Nephron (organoid): ENCODE results near the gene FKBP10.
A peak's percentile ranks its signal among the peaks of the same experiment; 100 is the strongest.

Experiments
- H3K27ac Mint-ChIP-seq, 3 experiments: 2 replicates each; pipeline ENCODE4 v1.8.0; 2020; ENCODE audit warnings: mixed read lengths in 3 of 3, mild to moderate bottlenecking in 2 of 3, moderate library complexity in 1 of 3
- H3K27me3 Mint-ChIP-seq: 2 replicates; pipeline ENCODE4 v1.8.0; 2021; ENCODE audit warnings: low read depth, mild to moderate bottlenecking, moderate library complexity, mixed read lengths
- H3K36me3 Mint-ChIP-seq: 2 replicates; pipeline ENCODE4 v1.8.0; 2020; ENCODE audit warnings: low read depth, mixed read lengths
- H3K4me1 Mint-ChIP-seq: 2 replicates; pipeline ENCODE4 v1.8.0; 2020; ENCODE audit warnings: mixed read lengths
- H3K4me3 Mint-ChIP-seq, 3 experiments: 2 replicates each; pipeline ENCODE4 v1.8.0; 2020; ENCODE audit warnings: mild to moderate bottlenecking in 3 of 3, mixed read lengths in 3 of 3, moderate library complexity in 2 of 3
- H3K9me3 Mint-ChIP-seq: 2 replicates; pipeline ENCODE4 v1.8.0; 2020; ENCODE audit warnings: mixed read lengths
- TF ChIP-seq, protein P1 (sequence below), 3 experiments: fragments of 200-600 bp; sonication (generic); IDR thresholded peaks; one replicate each; pipeline ENCODE4 v1.5.0; 2021; ENCODE audit warnings: antibody characterized with exemption in 3 of 3; ENCODE audit not compliant: unreplicated experiment in 3 of 3

Gene FKBP10

DNA sequence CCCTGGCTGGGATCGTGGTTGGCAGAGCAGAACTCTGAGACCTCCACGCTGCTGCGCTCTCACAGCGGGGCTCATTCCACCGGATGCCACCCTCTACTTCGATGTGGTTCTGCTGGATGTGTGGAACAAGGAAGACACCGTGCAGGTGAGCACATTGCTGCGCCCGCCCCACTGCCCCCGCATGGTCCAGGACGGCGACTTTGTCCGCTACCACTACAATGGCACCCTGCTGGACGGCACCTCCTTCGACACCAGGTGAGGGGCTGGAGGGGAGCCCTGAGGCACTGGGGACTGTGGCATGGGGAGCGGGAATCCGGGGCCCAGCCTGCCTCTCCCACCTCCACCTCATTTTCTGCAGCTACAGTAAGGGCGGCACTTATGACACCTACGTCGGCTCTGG, 5.2 kb downstream of the FKBP10 start:
- peaks cover 12% of the 10 kb centered on the region for H3K4me1 Mint-ChIP-seq
- H3K4me3 Mint-ChIP-seq = no peak overlapping the region
- no peaks in the 10 kb centered on the region for H3K27me3 Mint-ChIP-seq
- H3K27ac Mint-ChIP-seq = peak overlapping the region in 1 of 3 experiments; percentile 15
- no peaks in the 10 kb centered on the region for H3K9me3 Mint-ChIP-seq
- H3K36me3 Mint-ChIP-seq = peaks cover 22% of the 10 kb centered on the region
- TF ChIP-seq, protein P1, sequence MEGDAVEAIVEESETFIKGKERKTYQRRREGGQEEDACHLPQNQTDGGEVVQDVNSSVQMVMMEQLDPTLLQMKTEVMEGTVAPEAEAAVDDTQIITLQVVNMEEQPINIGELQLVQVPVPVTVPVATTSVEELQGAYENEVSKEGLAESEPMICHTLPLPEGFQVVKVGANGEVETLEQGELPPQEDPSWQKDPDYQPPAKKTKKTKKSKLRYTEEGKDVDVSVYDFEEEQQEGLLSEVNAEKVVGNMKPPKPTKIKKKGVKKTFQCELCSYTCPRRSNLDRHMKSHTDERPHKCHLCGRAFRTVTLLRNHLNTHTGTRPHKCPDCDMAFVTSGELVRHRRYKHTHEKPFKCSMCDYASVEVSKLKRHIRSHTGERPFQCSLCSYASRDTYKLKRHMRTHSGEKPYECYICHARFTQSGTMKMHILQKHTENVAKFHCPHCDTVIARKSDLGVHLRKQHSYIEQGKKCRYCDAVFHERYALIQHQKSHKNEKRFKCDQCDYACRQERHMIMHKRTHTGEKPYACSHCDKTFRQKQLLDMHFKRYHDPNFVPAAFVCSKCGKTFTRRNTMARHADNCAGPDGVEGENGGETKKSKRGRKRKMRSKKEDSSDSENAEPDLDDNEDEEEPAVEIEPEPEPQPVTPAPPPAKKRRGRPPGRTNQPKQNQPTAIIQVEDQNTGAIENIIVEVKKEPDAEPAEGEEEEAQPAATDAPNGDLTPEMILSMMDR (IDR thresholded peaks at IDR 0.05; ENCODE audit: unreplicated experiment in 3 of 3) = no peak

DNA sequence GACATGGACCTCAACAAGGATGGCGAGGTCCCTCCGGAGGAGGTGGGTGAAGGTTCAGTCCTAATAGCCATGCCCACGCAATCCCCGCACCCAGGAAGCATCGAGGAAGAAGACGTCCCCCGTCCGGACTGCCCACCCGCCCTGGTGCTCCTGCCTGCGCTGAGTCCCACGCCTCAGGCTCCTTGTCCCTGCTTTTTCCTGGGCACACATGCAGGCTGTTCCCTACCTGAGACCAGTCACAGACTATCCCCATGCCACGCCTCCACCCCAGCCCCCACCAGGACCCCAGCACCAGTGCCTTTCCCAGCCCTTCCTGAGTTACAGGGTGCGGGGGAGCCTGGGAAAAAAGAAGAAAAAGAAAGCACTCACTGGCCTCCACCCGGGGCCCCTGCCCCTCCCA, 9.0 kb downstream of the FKBP10 start:
- no peaks in the 10 kb centered on the region for H3K27me3 Mint-ChIP-seq
- H3K4me3 Mint-ChIP-seq = no peak overlapping the region
- peak overlapping the region in 1 of 3 experiments; percentile 57 for H3K27ac Mint-ChIP-seq
- no peaks in the 10 kb centered on the region for H3K9me3 Mint-ChIP-seq
- TF ChIP-seq, protein P1 (IDR thresholded peaks at IDR 0.05; ENCODE audit: unreplicated experiment in 3 of 3) = no peak
- no peaks in the 10 kb centered on the region for H3K4me1 Mint-ChIP-seq
- peaks cover 35% of the 10 kb centered on the region for H3K36me3 Mint-ChIP-seq

DNA sequence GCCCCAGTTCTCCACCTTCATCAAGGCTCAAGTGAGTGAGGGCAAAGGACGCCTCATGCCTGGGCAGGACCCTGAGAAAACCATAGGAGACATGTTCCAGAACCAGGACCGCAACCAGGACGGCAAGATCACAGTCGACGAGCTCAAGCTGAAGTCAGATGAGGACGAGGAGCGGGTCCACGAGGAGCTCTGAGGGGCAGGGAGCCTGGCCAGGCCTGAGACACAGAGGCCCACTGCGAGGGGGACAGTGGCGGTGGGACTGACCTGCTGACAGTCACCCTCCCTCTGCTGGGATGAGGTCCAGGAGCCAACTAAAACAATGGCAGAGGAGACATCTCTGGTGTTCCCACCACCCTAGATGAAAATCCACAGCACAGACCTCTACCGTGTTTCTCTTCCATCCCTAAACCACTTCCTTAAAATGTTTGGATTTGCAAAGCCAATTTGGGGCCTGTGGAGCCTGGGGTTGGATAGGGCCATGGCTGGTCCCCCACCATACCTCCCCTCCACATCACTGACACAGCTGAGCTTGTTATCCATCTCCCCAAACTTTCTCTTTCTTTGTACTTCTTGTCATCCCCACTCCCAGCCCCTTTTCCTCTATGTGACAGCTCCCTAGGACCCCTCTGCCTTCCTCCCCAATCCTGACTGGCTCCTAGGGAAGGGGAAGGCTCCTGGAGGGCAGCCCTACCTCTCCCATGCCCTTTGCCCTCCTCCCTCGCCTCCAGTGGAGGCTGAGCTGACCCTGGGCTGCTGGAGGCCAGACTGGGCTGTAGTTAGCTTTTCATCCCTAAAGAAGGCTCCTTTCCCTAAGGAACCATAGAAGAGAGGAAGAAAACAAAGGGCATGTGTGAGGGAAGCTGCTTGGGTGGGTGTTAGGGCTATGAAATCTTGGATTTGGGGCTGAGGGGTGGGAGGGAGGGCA, 9.7 kb downstream of the FKBP10 start:
- H3K27ac Mint-ChIP-seq = peak overlapping the region in 1 of 3 experiments; percentile 57
- H3K4me3 Mint-ChIP-seq = no peak overlapping the region
- peaks cover 31% of the 10 kb centered on the region for H3K36me3 Mint-ChIP-seq
- H3K9me3 Mint-ChIP-seq = no peaks in the 10 kb centered on the region
- TF ChIP-seq, protein P1 (IDR thresholded peaks at IDR 0.05; ENCODE audit: unreplicated experiment in 3 of 3) = no peak
- no peaks in the 10 kb centered on the region for H3K27me3 Mint-ChIP-seq
- no peaks in the 10 kb centered on the region for H3K4me1 Mint-ChIP-seq

DNA sequence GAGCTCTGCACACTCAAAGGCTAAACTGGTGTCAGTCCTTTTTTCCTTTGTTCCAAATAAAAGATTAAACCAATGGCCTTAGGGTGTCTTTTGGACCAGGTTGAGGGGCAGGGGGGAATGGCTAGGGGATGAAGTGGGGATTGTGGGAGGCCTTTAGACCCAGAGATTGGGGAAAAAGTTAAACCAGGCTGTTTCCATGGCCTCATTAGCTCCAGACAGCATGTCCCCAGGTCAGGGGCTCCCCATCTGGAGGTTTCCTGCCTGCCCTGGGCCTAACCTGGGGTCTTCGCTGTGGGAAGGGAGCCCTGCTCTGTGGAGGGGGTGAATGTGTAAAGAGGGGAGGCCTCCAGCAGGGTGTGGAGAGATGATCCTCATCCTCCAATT, 10.3 kb downstream of the FKBP10 start:
- Mint-ChIP-seq H3K27ac (peak overlapping the region in 1 of 3 experiments; percentile 61), H3K9me3 (no peaks in the 10 kb centered on the region), H3K36me3 (peaks cover 31% of the 10 kb centered on the region), H3K4me3 (no peak overlapping the region), H3K4me1 (no peaks in the 10 kb centered on the region), H3K27me3 (no peaks in the 10 kb centered on the region)
- TF ChIP-seq, protein P1 (IDR thresholded peaks at IDR 0.05; ENCODE audit: unreplicated experiment in 3 of 3) = no peak

DNA sequence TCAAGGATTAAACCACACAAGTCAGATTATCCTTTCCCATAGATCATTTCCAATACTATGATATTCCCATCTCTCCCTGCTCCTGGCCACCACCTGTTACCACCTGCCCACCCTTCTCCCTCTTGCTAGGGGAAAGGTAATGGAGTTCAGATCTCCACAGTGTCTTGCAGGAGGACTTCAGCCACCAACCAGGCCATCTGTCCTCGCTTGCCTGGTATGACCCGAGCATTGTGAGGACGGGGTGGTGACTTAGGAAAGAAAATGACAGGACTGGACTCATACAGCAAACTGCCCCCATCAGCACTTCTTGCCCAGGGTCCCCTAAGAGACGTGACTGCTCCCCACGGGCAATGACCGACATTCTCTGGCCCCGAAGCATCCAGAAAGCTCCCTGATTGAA, 10.8 kb downstream of the FKBP10 start:
- Mint-ChIP-seq H3K4me1 (no peaks in the 10 kb centered on the region), H3K36me3 (peaks cover 29% of the 10 kb centered on the region), H3K9me3 (no peaks in the 10 kb centered on the region), H3K27me3 (no peaks in the 10 kb centered on the region), H3K4me3 (no peak overlapping the region), H3K27ac (peak overlapping the region in 1 of 3 experiments; percentile 61)
- TF ChIP-seq, protein P1 (IDR thresholded peaks at IDR 0.05; ENCODE audit: unreplicated experiment in 3 of 3) = no peak

DNA sequence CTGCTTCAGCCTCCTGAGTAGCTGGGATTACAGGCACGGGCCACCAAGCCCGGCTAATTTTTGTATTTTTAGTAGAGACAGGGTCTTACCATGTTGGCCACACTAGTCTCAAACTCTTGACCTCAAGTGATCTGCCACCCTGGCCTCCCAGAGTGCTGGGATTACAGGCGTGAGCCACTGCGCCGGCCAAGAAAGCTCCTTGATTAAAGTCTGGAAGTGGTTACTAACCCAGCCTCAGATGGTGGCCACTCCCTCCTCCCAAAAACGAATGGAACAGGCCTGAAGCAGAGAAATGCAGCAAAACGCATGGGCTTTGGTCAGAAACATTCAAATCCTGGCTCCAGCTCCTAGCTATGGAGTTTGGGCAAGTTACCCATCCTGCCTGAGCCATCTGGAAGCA, 11.3 kb downstream of the FKBP10 start:
- no peaks in the 10 kb centered on the region for H3K4me1 Mint-ChIP-seq
- no peak overlapping the region for H3K27ac Mint-ChIP-seq
- H3K9me3 Mint-ChIP-seq = no peaks in the 10 kb centered on the region
- H3K4me3 Mint-ChIP-seq = no peak overlapping the region
- no peaks in the 10 kb centered on the region for H3K27me3 Mint-ChIP-seq
- H3K36me3 Mint-ChIP-seq = peaks cover 33% of the 10 kb centered on the region
- TF ChIP-seq, protein P1 (IDR thresholded peaks at IDR 0.05; ENCODE audit: unreplicated experiment in 3 of 3) = no peak
